Stimulated activated effector memory CD8-positive, alpha-beta T cell treated with anti-CD3 and anti-CD28 coated beads, Interleukin-12 subunit alpha, Interleukin-12 subunit beta, amount 100 ng/mL, for 72 hours (primary cell): ENCODE measurements around the gene PLD4.
A peak's percentile ranks its signal among the peaks of the same experiment; 100 is the strongest.
"Not testable (repeated sequence)": the region's sequence is repeated elsewhere in the genome, so short reads cannot be mapped to it uniquely, and the experiment has no call there.

Experiments used
- ATAC-seq: fragments of 150-1000 bp; cut with Tn5 transposase; 2 replicates; pipeline ENCODE4 v1.10.0; 2021
- DNase-seq, 2 donors: peaks; one replicate each; pipeline ENCODE4 v3.0.0; 2021 to 2022; ENCODE audit warnings: low spot score in 2 of 2
- H3K27ac Mint-ChIP-seq: one replicate; pipeline ENCODE4 v1.8.0; 2022; ENCODE audit warnings: mild to moderate bottlenecking, mixed read lengths
- H3K36me3 Mint-ChIP-seq: one replicate; pipeline ENCODE4 v1.8.0; 2022; ENCODE audit warnings: mild to moderate bottlenecking, mixed read lengths
- H3K4me1 Mint-ChIP-seq: one replicate; pipeline ENCODE4 v1.8.0; 2022; ENCODE audit warnings: mixed read lengths
- H3K4me3 Mint-ChIP-seq: one replicate; pipeline ENCODE4 v1.8.0; 2022; ENCODE audit warnings: mild to moderate bottlenecking, mixed read lengths
- H3K9me3 Mint-ChIP-seq: one replicate; pipeline ENCODE4 v1.8.0; 2022; ENCODE audit warnings: mixed read lengths

The PLD4 gene

GRCh38 chr14:104937694-104938365 is 13.2 kb downstream of the PLD4 start:
- no peak for ATAC-seq
- no peaks in the 10 kb centered on the region for H3K9me3 Mint-ChIP-seq
- no peaks in the 10 kb centered on the region for H3K36me3 Mint-ChIP-seq
- H3K4me1 Mint-ChIP-seq: no peaks in the 10 kb centered on the region
- no peak for DNase-seq
- no peak overlapping the region for H3K27ac Mint-ChIP-seq
- H3K4me3 Mint-ChIP-seq: no peak overlapping the region

GRCh38 chr14:104938436-104938835 is 13.8 kb downstream of the PLD4 start:
- Mint-ChIP-seq H3K36me3 (no peaks in the 10 kb centered on the region), H3K9me3 (no peaks in the 10 kb centered on the region), H3K4me1 (no peaks in the 10 kb centered on the region), H3K27ac (no peak overlapping the region), H3K4me3 (no peak overlapping the region)
- DNase-seq: no peak
- ATAC-seq: no peak

GRCh38 chr14:104938960-104939359 is 14.3 kb downstream of the PLD4 start:
- Mint-ChIP-seq H3K4me3 (no peak overlapping the region), H3K36me3 (no peaks in the 10 kb centered on the region), H3K9me3 (no peaks in the 10 kb centered on the region), H3K4me1 (no peaks in the 10 kb centered on the region), H3K27ac (no peak overlapping the region)
- no peak for DNase-seq
- ATAC-seq: no peak

- H3K36me3 Mint-ChIP-seq: no peaks in the 10 kb centered on the region
- H3K9me3 Mint-ChIP-seq: no peaks in the 10 kb centered on the region
- peak overlapping the region; percentile 23 for H3K27ac Mint-ChIP-seq
- DNase-seq (no peak), ATAC-seq (peak; percentile 38)
- H3K4me3 Mint-ChIP-seq: no peak overlapping the region
- no peaks in the 10 kb centered on the region for H3K4me1 Mint-ChIP-seq
These were observed 15.2 kb downstream of the PLD4 start for GRCh38 chr14:104939666-104940410.

GRCh38 chr14:104940526-104941150 is 16.0 kb downstream of the PLD4 start:
- H3K4me1 Mint-ChIP-seq: no peaks in the 10 kb centered on the region
- H3K36me3 Mint-ChIP-seq: no peaks in the 10 kb centered on the region
- no peak for DNase-seq
- H3K27ac Mint-ChIP-seq: peak overlapping the region; percentile 23
- H3K9me3 Mint-ChIP-seq: no peaks in the 10 kb centered on the region
- ATAC-seq: no peak
- no peak overlapping the region for H3K4me3 Mint-ChIP-seq

GRCh38 chr14:104941508-104942365 is 17.1 kb downstream of the PLD4 start:
- Mint-ChIP-seq H3K4me1 (no peaks in the 10 kb centered on the region), H3K9me3 (no peaks in the 10 kb centered on the region), H3K4me3 (no peak overlapping the region), H3K36me3 (no peaks in the 10 kb centered on the region), H3K27ac (no peak overlapping the region)
- no peak for ATAC-seq
- DNase-seq: no peak

- Mint-ChIP-seq H3K27ac (no peak overlapping the region), H3K36me3 (no peaks in the 10 kb centered on the region), H3K4me1 (no peaks in the 10 kb centered on the region), H3K9me3 (no peaks in the 10 kb centered on the region), H3K4me3 (no peak overlapping the region)
- ATAC-seq (no peak), DNase-seq (no peak)
These were observed 17.9 kb downstream of the PLD4 start for GRCh38 chr14:104942586-104942985.

- not testable (repeated sequence) for H3K27ac Mint-ChIP-seq, H3K36me3 Mint-ChIP-seq, H3K9me3 Mint-ChIP-seq, H3K4me1 Mint-ChIP-seq, ATAC-seq, H3K4me3 Mint-ChIP-seq, DNase-seq
These were observed 18.7 kb downstream of the PLD4 start for GRCh38 chr14:104943216-104944015.

- H3K9me3 Mint-ChIP-seq, ATAC-seq: not testable (repeated sequence)
These were observed 19.3 kb downstream of the PLD4 start for GRCh38 chr14:104944016-104944308.

GRCh38 chr14:104944436-104945205 is 19.9 kb downstream of the PLD4 start:
- not testable (repeated sequence) for H3K9me3 Mint-ChIP-seq, DNase-seq

More at GRCh38 chr14:104944016-104944308, 19.3 kb downstream of the PLD4 start:
- not testable (repeated sequence) for H3K36me3 Mint-ChIP-seq, DNase-seq, H3K27ac Mint-ChIP-seq, H3K4me1 Mint-ChIP-seq, H3K4me3 Mint-ChIP-seq

GRCh38 chr14:104945266-104945665 is 20.6 kb downstream of the PLD4 start:
- not testable (repeated sequence) for DNase-seq, ATAC-seq, H3K4me3 Mint-ChIP-seq, H3K4me1 Mint-ChIP-seq, H3K27ac Mint-ChIP-seq, H3K9me3 Mint-ChIP-seq, H3K36me3 Mint-ChIP-seq

More at GRCh38 chr14:104944436-104945205, 19.9 kb downstream of the PLD4 start:
- not testable (repeated sequence) for H3K4me3 Mint-ChIP-seq, ATAC-seq, H3K27ac Mint-ChIP-seq, H3K36me3 Mint-ChIP-seq, H3K4me1 Mint-ChIP-seq

GRCh38 chr14:104945986-104946965 is 21.6 kb downstream of the PLD4 start:
- not testable (repeated sequence) for H3K4me1 Mint-ChIP-seq, H3K36me3 Mint-ChIP-seq, H3K27ac Mint-ChIP-seq, ATAC-seq, DNase-seq, H3K4me3 Mint-ChIP-seq, H3K9me3 Mint-ChIP-seq

GRCh38 chr14:104947201-104947600 is 22.5 kb downstream of the PLD4 start:
- H3K27ac Mint-ChIP-seq, DNase-seq, H3K4me3 Mint-ChIP-seq, ATAC-seq, H3K4me1 Mint-ChIP-seq, H3K36me3 Mint-ChIP-seq, H3K9me3 Mint-ChIP-seq: not testable (repeated sequence)
